MM.1S (cell line): ENCODE measurements around the gene HELZ.

Experiments used
- EZH2 ChIP-seq: fragments of 300-600 bp; sonication (generic); optimal IDR thresholded peaks from 2 replicates; pipeline ENCODE3; 2017; ENCODE audit warnings: low read depth, mild to moderate bottlenecking, antibody characterized with exemption, low read length, mixed read lengths
- EZH2phosphoT487 ChIP-seq: fragments of 300-600 bp; sonication (generic); IDR thresholded peaks from 2 replicates; pipeline ENCODE4 v1.6.1; 2018; ENCODE audit warnings: antibody characterized with exemption, low read length
- TF ChIP-seq, protein P1 (sequence below): fragments of 300-600 bp; sonication (generic); IDR thresholded peaks from 2 replicates; pipeline ENCODE4 v1.5.1; 2016; ENCODE audit warnings: antibody characterized with exemption, low read length, mixed read lengths

DNA sequence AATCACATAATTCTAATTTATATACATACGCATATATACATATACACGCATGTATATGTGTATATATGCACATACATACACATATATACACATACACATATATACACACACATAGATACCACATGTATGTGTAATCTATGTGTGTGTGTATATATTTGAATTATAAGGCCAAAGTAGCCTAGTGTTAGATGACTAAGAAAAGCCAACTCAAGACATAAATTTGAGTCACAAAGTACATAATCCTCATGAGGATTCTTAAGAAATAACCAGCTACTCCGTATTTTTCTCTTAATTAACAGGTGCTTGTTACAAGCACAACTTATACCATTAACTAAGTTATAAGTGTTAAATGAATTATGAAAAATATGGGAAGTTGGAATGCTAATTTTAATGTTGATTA, 115.7 kb downstream of the HELZ start:
- TF ChIP-seq, protein P1, sequence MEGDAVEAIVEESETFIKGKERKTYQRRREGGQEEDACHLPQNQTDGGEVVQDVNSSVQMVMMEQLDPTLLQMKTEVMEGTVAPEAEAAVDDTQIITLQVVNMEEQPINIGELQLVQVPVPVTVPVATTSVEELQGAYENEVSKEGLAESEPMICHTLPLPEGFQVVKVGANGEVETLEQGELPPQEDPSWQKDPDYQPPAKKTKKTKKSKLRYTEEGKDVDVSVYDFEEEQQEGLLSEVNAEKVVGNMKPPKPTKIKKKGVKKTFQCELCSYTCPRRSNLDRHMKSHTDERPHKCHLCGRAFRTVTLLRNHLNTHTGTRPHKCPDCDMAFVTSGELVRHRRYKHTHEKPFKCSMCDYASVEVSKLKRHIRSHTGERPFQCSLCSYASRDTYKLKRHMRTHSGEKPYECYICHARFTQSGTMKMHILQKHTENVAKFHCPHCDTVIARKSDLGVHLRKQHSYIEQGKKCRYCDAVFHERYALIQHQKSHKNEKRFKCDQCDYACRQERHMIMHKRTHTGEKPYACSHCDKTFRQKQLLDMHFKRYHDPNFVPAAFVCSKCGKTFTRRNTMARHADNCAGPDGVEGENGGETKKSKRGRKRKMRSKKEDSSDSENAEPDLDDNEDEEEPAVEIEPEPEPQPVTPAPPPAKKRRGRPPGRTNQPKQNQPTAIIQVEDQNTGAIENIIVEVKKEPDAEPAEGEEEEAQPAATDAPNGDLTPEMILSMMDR = no peak
- TF ChIP-seq EZH2 (no peak), EZH2phosphoT487 (no peak)
